ENCODE data around the gene EHD2.
"Not testable (repeated sequence)": the region's sequence is repeated elsewhere in the genome, so short reads cannot be mapped to it uniquely, and the experiment has no call there.

Gene EHD2

GRCh38 chr19:47746129-47746528 is 32.9 kb downstream of the EHD2 start:
- DNase-seq = not testable (repeated sequence)

- DNase-seq = no peak
Observed at GRCh38 chr19:47749326-47749725, 36.1 kb downstream of the EHD2 start.

DNA sequence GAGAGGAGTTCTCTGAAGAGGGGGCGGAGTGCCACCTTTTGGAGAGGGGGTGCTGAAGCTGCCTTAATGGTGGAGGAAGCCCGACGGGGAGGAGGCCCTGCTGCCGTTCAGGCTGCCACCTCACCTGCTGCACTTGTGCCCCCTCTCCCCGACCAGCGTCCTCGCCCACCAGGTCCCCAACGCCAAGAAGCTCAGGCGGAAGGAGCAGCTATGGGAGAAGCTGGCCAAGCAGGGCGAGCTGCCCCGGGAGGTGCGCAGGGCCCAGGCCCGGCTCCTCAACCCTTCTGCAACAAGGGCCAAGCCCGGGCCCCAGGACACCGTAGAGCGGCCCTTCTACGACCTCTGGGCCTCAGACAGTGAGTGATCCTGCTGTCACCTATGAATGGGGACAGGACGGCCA is 37.5 kb downstream of the EHD2 start:
- no peak for DNase-seq

DNA sequence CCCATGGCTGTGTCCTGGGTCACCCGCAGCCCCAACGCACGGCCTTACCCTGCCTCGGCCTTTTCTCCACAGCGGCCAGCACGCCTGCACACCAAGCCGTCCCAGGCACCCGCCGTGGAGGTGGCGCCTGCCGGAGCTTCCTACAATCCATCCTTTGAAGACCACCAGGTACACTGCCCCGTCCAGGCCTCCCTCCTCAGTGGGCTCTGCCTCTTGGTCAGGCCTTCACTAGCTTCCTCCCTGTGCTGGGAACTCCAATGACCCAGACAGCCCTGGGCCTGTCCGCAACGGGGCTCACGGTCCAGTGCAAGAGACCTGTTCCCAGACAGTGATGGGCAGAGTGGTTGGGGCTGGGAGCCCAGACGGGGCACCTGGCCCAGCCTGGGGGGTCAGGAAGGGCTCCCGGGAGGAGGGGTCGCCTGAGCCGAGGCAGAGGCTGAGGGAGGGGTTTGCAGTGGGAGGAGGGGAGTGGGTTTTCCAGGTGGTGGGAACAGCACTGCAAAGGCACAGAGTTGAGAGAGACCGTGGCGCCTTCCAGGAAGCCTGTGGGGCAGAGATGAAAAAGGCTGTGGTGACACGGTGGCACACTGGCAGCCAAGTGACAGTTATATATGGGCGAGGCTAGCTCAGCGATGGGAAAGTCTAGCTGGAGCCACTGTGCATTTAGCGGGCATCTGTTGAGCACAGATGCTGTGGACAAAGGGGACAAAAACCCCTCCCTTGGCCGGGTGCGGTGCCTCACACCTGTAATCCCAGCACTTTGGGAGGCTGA is 39.4 kb downstream of the EHD2 start:
- DNase-seq = no peak

DNA sequence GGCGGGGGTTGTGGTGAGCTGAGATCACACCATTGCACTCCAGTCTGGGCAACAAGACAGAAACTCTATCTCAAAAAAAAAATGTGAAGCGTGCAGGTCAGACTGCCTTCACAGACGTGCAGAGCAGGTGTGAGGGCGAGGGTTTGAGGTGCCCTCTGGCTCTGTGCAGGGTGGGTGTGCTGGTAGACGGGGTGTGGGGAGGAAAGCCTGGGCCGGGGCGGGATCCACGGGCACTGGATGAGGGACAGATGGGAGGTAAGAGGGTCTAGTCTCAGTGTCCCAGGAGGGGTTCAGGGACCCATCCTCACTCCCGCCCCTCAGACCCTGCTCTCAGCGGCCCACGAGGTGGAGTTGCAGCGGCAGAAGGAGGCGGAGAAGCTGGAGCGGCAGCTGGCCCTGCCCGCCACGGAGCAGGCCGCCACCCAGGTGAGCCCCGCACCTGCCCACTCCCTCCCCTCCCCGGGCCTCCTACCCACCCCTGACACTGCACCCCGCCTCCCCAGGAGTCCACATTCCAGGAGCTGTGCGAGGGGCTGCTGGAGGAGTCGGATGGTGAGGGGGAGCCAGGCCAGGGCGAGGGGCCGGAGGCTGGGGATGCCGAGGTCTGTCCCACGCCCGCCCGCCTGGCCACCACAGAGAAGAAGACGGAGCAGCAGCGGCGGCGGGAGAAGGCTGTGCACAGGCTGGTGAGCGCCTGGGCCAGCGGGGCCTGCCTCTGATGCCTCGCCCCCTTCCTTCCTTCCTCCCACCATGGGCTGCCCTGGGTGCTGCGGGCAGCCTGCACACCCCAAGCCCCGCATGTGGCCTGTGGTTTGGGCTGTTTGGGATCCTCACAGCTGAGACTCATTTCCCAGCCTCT is 41.2 kb downstream of the EHD2 start:
- no peak for DNase-seq

DNA sequence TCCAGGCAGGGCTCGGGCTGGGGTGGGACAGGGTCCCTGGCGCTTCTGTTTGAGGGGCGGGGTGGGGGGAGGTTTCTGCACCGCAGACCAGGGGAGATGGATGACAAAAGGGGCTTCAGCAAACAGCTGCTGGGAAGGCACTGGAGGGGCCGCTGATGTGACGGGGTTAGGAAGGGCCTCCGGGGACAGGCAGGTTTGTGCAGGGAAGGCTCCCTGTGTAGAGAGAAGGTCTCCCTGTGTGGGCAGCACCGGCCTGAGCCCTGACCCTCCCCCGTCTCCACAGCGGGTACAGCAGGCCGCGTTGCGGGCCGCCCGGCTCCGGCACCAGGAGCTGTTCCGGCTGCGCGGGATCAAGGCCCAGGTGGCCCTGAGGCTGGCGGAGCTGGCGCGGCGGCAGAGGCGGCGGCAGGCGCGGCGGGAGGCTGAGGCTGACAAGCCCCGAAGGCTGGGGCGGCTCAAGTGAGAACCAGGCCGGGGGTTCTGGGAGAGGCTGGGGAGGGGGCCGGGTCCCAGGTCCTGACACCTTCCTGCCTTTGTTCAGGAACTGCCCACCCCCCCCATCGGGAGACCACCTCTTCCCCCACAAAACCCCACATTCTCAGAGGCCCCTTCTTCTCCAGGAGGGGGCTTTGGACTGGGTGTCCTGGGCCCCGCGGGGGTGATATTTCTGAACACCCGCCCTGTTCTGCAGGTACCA is 42.0 kb downstream of the EHD2 start:
- no peak for DNase-seq

DNA sequence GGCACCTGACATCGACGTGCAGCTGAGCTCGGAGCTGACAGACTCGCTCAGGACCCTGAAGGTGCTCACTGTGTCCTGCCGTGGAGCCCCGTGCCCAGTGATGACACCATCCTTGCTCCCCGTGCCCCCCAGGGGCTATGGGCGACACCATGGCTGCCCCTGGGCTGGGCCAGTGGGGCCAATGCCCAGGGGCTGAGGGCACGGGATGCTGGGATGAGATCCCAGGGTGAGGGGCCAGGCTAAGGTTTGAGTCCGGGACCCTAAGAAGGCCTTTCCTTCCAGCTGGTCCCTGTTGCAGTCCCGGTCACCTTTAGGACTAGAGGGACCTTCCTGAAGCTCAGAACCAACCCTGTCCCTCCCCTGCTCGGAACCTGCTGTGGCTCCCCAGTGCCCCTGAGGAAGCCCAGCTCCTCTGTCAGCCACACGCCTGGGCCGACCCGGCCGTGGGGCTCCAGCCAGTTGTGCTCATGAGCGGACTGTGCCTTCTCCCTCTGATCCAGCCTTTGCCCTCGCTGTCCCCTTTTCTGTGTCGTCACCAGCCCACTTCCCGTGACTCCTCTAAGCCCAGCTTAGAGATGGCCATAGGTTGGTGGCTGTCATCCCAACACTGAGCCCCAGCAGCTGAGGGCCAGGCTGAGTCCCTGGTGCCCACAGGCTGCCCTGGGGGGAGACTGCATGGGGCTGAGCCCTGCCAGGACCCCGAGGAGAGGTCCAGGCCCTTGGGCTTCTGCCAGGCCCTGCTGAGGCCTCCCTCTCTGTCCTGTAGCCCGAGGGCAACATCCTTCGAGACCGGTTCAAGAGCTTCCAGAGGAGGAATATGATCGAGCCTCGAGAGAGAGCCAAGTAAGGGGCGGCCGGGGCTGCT is 42.8 kb downstream of the EHD2 start:
- DNase-seq = no peak

GRCh38 chr19:47756627-47756929 is 43.4 kb downstream of the EHD2 start:
- DNase-seq = no peak

GRCh38 chr19:47756953-47757608 is 43.9 kb downstream of the EHD2 start:
- DNase-seq = no peak

GRCh38 chr19:47757617-47758442 is 44.6 kb downstream of the EHD2 start:
- no peak for DNase-seq

DNA sequence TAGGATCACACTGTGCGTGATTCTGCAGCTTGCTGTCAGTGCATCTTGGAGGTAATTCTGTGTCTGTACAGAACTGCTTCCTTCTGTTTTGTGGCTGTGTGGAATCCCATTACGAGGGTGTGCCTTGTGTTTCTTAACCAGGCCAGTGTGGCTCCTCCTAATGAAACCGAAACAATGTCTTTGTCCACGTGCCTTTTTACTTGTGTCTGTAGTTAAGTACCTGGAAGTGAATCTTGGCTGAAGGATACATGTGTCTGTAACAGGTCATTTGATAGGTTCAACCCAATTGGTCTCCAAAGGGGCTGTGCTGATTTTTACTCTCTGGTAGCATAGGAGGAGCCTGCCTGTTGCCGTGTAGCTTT is 45.2 kb downstream of the EHD2 start:
- no peak for DNase-seq

- DNase-seq = no peak
Observed at GRCh38 chr19:47760632-47760999, 47.4 kb downstream of the EHD2 start.

DNA sequence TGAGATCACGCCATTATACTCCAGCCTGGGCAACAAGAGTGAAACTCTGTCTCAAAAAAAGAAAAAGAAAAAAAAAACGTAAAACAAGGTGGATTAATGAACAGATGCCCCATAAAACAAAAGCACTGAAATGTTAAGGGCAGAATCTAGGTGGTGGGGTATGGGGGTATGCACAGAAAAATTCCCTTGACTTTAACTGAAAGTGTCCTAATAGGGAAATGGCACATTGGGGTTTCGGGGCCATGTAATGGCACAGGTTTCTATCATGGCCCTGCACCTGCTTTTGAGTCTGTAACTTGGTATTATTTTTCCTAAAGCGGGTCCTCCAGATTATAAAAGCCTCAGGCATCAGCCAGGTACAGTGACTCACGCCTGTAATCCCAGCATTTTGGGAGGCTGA is 48.3 kb downstream of the EHD2 start:
- no peak for DNase-seq

- no peak for DNase-seq
Observed at GRCh38 chr19:47762151-47762550, 48.9 kb downstream of the EHD2 start.

DNA sequence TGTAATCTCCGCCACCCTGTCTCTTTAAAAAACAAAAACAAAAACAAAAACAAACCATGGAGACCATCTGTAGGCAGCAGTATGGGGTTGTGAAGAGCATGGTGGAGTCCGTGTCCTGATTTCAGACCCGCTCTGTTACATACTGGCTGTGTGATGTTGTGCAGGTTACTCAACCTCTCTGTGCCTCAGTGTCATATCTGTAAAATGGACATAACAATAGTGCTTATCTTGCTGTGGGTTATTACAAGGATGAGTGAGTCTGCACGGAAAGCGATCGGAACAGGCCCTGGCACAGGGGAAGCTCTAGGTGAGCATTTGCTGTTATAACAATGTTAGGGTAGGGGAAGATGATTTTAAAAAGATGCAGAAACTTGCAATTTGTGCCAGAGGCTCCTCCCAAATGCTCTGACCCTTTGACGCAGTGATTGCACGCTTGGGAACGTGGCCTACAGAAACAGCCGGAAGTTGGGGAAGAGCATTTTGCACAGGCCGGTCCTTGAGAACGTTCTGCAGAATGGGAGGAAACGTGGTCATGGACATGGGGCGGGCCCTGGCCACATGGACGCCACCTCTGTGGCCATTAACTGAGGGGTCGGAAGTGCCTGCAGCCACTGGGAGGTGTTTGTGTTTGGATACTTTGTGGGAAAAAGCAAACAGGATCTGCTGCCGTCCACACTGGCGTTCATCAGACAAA is 49.5 kb downstream of the EHD2 start:
- no peak for DNase-seq

DNA sequence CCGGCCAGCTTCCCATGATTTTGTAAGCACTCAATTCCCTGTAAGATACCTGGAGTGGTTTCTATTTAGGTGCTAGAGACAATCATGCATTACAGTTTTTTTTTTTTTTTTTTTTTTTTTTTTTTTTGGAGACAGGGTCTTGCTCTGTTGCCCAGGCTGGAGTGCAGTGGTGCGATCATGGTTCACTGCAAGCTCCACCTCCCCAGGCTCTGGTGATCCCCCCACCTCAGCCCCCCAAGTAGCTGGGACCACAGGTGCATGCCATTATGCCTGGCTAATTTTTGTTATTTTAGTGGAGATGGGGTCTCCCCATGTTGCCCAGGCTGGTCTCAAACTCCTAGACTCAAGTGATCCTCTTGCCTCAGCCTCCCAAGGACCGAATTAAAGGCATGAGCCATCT is 51.5 kb downstream of the EHD2 start:
- not testable (repeated sequence) for DNase-seq

DNA sequence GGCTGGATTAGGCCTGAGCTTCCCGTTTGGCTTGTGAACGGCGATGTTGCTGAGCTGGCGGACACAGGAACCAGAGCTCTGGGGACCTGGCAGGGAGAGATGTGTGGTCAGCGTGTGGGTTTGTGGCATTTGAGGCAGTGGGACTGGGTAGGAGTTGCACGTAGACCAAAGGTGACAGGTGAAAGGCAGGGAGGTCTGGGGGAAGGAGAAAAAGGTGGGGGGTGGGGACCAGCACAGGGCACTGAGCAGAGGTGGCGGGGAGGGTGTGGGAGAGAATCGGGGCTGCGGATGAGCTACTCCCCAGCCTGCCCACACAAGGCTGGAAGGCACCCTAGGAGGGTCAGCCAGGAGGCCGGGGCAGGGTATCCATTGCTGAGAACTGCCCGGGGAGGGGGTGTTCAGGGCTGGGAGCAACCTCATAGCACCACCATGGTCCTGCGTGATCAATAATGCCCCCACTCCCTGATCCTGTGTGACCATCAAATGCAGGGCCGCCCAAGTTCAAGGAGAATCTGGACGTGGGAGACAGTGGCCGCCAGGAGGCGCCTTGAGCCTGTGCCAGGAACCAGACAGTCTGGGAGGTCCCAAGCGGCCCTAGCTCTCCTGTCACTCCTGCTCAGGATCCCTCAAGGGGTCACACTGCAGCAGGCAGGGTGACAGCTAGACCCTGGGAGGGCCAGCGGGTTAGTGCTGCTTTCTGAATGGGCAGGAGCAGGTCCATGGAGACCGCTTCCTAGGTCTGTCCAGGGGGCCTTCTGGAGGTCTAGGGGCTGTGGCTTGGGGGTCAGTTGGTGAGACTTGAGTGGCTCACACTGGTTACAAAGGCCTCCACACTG is 52.5 kb downstream of the EHD2 start:
- DNase-seq = peak in 47 of 56 donors; percentile 6 to 82 (median 45)

- DNase-seq = no peak
Observed at GRCh38 chr19:47766359-47766620, 53.1 kb downstream of the EHD2 start.

DNA sequence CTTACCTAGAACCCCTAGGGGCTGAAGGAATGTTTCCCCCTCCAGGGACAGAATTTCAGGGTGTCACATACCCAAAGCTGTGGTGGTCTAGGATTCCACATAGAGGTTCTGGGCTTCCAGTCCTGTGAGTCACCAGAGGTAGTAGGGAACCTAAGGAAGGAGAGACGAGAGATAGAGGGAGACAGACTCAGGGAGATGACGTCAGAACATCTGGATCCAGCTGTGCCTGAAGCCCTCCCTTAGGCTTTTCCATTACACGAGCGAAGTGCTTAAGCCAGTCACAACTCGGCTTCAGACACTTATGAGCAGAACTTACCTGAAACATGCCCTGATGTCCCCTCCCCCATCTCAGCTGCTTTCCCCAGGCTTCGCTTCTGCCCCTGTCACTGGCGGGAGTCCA is 53.4 kb downstream of the EHD2 start:
- DNase-seq = no peak
